Retinal pigment epithelial cell (primary cell): ENCODE data around the gene CABLES1.

Source experiments
- DNase-seq: peaks from one replicate; pipeline ENCODE4 v3.0.0-alpha.2; 2010; ENCODE audit warnings: low read depth
- H3K4me3 ChIP-seq: 2 replicates; pipeline ENCODE4 v1.5.1; 2011; ENCODE audit warnings: mild to moderate bottlenecking, low read length, control low read depth, moderate library complexity
- TF ChIP-seq, protein P1 (sequence below): conservative IDR thresholded peaks from 2 replicates; pipeline ENCODE4 v1.5.1; 2011; ENCODE audit warnings: low read depth, low read length, control low read depth, inconsistent platforms

Gene CABLES1

DNA sequence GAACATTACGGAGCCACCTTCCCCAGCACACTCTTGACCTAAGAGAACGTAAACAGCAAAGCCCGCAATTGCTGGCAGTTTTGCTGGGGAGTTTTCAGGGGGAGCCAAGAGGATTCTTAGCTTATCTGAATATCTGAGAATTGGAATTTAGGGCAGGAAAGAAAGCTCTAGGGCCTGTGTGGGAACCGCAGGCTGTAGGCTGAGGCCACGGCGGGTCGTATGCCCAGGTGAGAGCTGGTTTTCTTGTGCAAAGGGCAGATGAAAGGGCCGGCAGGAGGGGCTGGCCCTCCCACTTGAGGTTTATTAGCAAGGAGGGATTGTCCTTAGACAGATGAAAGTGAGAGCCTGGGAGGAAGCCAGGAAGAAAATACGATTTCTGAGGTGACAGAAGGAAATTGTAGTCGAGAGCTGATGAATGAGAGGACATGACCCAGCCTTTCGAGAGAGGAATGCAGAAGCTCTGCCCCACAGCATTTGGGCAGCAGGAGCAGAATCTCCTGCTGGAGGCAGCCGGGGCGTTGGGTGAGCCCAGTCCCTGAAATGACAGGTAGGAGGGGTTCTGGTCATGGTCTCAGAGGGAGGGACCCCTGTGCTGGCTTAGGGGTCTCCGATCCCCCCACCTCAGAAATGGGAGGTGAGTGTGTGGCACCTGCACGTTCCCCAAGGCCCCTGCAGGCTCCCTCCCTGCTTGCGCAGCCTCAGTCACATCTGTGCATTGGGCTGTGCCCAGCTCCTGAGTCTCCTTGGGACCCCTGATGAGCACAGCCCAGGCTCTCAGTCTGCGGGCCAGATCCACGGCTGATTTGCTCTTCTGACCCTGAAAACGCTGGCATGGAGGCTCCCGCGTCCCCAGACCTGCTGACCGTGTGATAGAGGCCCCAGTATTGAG, 61.1 kb downstream of the CABLES1 start:
- no peak for DNase-seq
- TF ChIP-seq, protein P1, sequence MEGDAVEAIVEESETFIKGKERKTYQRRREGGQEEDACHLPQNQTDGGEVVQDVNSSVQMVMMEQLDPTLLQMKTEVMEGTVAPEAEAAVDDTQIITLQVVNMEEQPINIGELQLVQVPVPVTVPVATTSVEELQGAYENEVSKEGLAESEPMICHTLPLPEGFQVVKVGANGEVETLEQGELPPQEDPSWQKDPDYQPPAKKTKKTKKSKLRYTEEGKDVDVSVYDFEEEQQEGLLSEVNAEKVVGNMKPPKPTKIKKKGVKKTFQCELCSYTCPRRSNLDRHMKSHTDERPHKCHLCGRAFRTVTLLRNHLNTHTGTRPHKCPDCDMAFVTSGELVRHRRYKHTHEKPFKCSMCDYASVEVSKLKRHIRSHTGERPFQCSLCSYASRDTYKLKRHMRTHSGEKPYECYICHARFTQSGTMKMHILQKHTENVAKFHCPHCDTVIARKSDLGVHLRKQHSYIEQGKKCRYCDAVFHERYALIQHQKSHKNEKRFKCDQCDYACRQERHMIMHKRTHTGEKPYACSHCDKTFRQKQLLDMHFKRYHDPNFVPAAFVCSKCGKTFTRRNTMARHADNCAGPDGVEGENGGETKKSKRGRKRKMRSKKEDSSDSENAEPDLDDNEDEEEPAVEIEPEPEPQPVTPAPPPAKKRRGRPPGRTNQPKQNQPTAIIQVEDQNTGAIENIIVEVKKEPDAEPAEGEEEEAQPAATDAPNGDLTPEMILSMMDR, result no peak
- no peak overlapping the region for H3K4me3 ChIP-seq

GRCh38 chr18:23198217-23198845, 63.0 kb downstream of the CABLES1 start:
- TF ChIP-seq, protein P1, result no peak

GRCh38 chr18:23200756-23201155, 65.5 kb downstream of the CABLES1 start:
- DNase-seq, result no peak
- TF ChIP-seq, protein P1, result no peak

More at GRCh38 chr18:23198217-23198845, 63.0 kb downstream of the CABLES1 start:
- no peak overlapping the region for H3K4me3 ChIP-seq
- DNase-seq, result no peak

DNA sequence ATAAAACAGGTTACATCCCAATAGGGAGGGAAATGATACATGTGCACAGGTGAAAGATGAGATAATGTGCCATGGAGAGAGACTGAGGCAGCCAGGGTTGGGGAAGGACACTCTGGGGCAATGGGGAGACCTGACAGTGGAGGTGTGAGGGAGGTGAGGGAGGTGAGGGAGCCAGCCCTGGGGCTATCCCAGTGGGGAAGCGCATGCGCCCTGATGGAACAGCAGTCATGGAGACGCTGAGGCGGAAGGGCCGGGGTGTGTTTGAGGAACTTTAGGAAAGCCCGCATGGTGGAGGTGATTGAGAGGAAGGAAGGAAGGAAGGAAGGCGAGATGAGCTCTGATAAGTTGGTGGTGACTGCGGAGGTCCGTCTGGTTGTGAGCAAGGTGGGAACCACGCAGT, 66.5 kb downstream of the CABLES1 start:
- DNase-seq, result no peak
- no peak overlapping the region for H3K4me3 ChIP-seq
- TF ChIP-seq, protein P1, result no peak

More at GRCh38 chr18:23200756-23201155, 65.5 kb downstream of the CABLES1 start:
- no peak overlapping the region for H3K4me3 ChIP-seq

GRCh38 chr18:23203891-23204432, 68.7 kb downstream of the CABLES1 start:
- DNase-seq, result no peak
- TF ChIP-seq, protein P1, result no peak
- no peak overlapping the region for H3K4me3 ChIP-seq

GRCh38 chr18:23204589-23205235, 69.4 kb downstream of the CABLES1 start:
- TF ChIP-seq, protein P1, result no peak
- no peak overlapping the region for H3K4me3 ChIP-seq
- no peak for DNase-seq
